GM18867 (cell line): ENCODE data around the gene FLCN.

Experiments used
- ATAC-seq: cut with Tn5 transposase; IDR thresholded peaks from one replicate; pipeline ENCODE4 v1.9.1; 2021; ENCODE audit warnings: mild to moderate bottlenecking, moderate library complexity; ENCODE audit not compliant: unreplicated experiment

FLCN gene

GRCh38 chr17:17236295-17237025 is 508 bp downstream of the FLCN start:
- ATAC-seq = no peak

GRCh38 chr17:17235212-17236174 is 1.5 kb downstream of the FLCN start:
- no peak for ATAC-seq

- ATAC-seq = no peak
Measured at GRCh38 chr17:17232303-17232621, 4.7 kb downstream of the FLCN start.

GRCh38 chr17:17231621-17232302 is 5.2 kb downstream of the FLCN start:
- ATAC-seq = no peak

- no peak for ATAC-seq
Measured at GRCh38 chr17:17229416-17230384, 7.3 kb downstream of the FLCN start.

GRCh38 chr17:17228521-17229279 is 8.3 kb downstream of the FLCN start:
- ATAC-seq = no peak

GRCh38 chr17:17227608-17228520 is 9.1 kb downstream of the FLCN start:
- ATAC-seq = no peak

- ATAC-seq = no peak
Measured at GRCh38 chr17:17226451-17227265, 10.3 kb downstream of the FLCN start.

- ATAC-seq = no peak
Measured at GRCh38 chr17:17225901-17226300, 11.1 kb downstream of the FLCN start.

GRCh38 chr17:17224137-17224536 is 12.8 kb downstream of the FLCN start:
- ATAC-seq = no peak

GRCh38 chr17:17223736-17224135 is 13.2 kb downstream of the FLCN start:
- no peak for ATAC-seq

- no peak for ATAC-seq
Measured at GRCh38 chr17:17221329-17221728, 15.6 kb downstream of the FLCN start.

GRCh38 chr17:17220529-17220928 is 16.4 kb downstream of the FLCN start:
- no peak for ATAC-seq

GRCh38 chr17:17217995-17218394 is 19.0 kb downstream of the FLCN start:
- no peak for ATAC-seq

GRCh38 chr17:17216776-17217175 is 20.2 kb downstream of the FLCN start:
- ATAC-seq = no peak

GRCh38 chr17:17216236-17216635 is 20.7 kb downstream of the FLCN start:
- no peak for ATAC-seq

- ATAC-seq = no peak
Measured at GRCh38 chr17:17215575-17215974, 21.4 kb downstream of the FLCN start.
